HepG2 (cell line): ENCODE results near the gene E2F1. TPM values are rescaled to one million over a fixed set of nuclear protein-coding genes. Genes with fewer than 3 reads are reported as not detected.
A peak's percentile ranks its signal among the peaks of the same experiment; 100 is the strongest.

Experiments used
- ATF1 ChIP-seq: IDR thresholded peaks from 2 replicates; pipeline ENCODE4 v1.6.1; 2016; ENCODE audit warnings: mild to moderate bottlenecking, control low read depth
- CREB1 ChIP-seq, 2 experiments: fragments of 450-650 bp in 1 of 2; IDR thresholded peaks; 2 replicates each; pipeline ENCODE4 v1.6.1; 2016 to 2017; ENCODE audit warnings: control low read depth in 1 of 2, mild to moderate bottlenecking in 1 of 2, missing compliant biosample characterization in 1 of 2, missing genetic modification characterization in 1 of 2
- EP300 ChIP-seq, 3 experiments: sonication (generic) in 1 of 3; formaldehyde crosslinking in 1 of 3; IDR thresholded peaks; 2 replicates each; pipeline versions ENCODE4 v1.5.1 to v1.6.1; 2011 to 2020; ENCODE audit warnings: low read depth in 2 of 3, low read length in 2 of 3, borderline replicate concordance in 1 of 3, improper control_type of control experiment in 1 of 3, mild to moderate bottlenecking in 1 of 3, missing genetic modification reagents in 1 of 3, moderate library complexity in 1 of 3
- PHF8 ChIP-seq: sonication (generic); formaldehyde crosslinking; IDR thresholded peaks from 2 replicates; pipeline ENCODE4 v1.5.0; 2020; ENCODE audit warnings: missing genetic modification reagents
- POGK ChIP-seq: sonication (generic); formaldehyde crosslinking; conservative IDR thresholded peaks from 2 replicates; pipeline ENCODE4 v1.8.0; 2022; ENCODE audit warnings: mild to moderate bottlenecking, moderate library complexity, missing genetic modification reagents
- POGZ ChIP-seq: sonication (generic); formaldehyde crosslinking; IDR thresholded peaks from 2 replicates; pipeline ENCODE4 v1.4.0; 2020; ENCODE audit warnings: mild to moderate bottlenecking, missing genetic modification reagents
- SMARCE1 ChIP-seq: fragments of 450-650 bp; IDR thresholded peaks from 2 replicates; pipeline ENCODE4 v1.6.1; 2017; ENCODE audit warnings: borderline replicate concordance
- SRF ChIP-seq: IDR thresholded peaks from 2 replicates; pipeline ENCODE4 v1.6.1; 2011; ENCODE audit warnings: mild to moderate bottlenecking, low read depth, low read length, moderate library complexity
- SRSF9 ChIP-seq: fragments of 200-400 bp; formaldehyde crosslinking; IDR thresholded peaks from 2 replicates; pipeline ENCODE4 v1.6.1; 2018; ENCODE audit warnings: borderline replicate concordance, mild to moderate bottlenecking, low read depth, low read length; ENCODE audit not compliant: insufficient read depth, poor library complexity, severe bottlenecking
- SRY ChIP-seq: sonication (generic); formaldehyde crosslinking; IDR thresholded peaks from 2 replicates; pipeline ENCODE4 v1.8.0; 2022; ENCODE audit warnings: mild to moderate bottlenecking, missing genetic modification reagents
- TEAD2 ChIP-seq: sonication (generic); formaldehyde crosslinking; IDR thresholded peaks from 2 replicates; pipeline ENCODE4 v1.9.0; 2021; ENCODE audit warnings: missing genetic modification reagents
- ZFP1 ChIP-seq: IDR thresholded peaks from 2 replicates; pipeline ENCODE4 v1.6.1; 2016
- ZNF18 ChIP-seq: sonication (generic); formaldehyde crosslinking; IDR thresholded peaks from 2 replicates; pipeline ENCODE4 v1.8.0; 2022; ENCODE audit warnings: mild to moderate bottlenecking, missing genetic modification reagents; ENCODE audit not compliant: insufficient replicate concordance
- ZNF430 ChIP-seq: sonication (generic); formaldehyde crosslinking; IDR thresholded peaks from 2 replicates; pipeline ENCODE4 v1.9.0; 2021; ENCODE audit warnings: mild to moderate bottlenecking, missing genetic modification reagents
- ZNF431 ChIP-seq: sonication (generic); formaldehyde crosslinking; IDR thresholded peaks from 2 replicates; pipeline ENCODE4 v1.9.0; 2022; ENCODE audit warnings: missing genetic modification reagents, low read depth, mild to moderate bottlenecking, borderline replicate concordance
- ZNF598 ChIP-seq: sonication (generic); formaldehyde crosslinking; IDR thresholded peaks from 2 replicates; pipeline ENCODE4 v1.5.1; 2020; ENCODE audit warnings: mild to moderate bottlenecking, missing genetic modification reagents, borderline replicate concordance
- ZNF616 ChIP-seq: sonication (generic); formaldehyde crosslinking; IDR thresholded peaks from 2 replicates; pipeline ENCODE4 v1.5.0; 2020; ENCODE audit warnings: low read depth, mild to moderate bottlenecking, missing genetic modification reagents
- ZNF781 ChIP-seq: sonication (generic); formaldehyde crosslinking; IDR thresholded peaks from 2 replicates; pipeline ENCODE4 v1.5.1; 2020; ENCODE audit warnings: borderline replicate concordance, mild to moderate bottlenecking, missing genetic modification reagents; ENCODE audit errors: not compliant biosample characterization
- ZSCAN9 ChIP-seq: IDR thresholded peaks from 2 replicates; pipeline ENCODE4 v1.6.1; 2016; ENCODE audit warnings: borderline replicate concordance
- polyA plus RNA-seq, 8 experiments: library from polyadenylated mRNA; depleted of rRNA in 3 of 8; stranded (reverse) in 7 of 8; unstranded in 1 of 8; fragments of >200 nt; fragmentation: Illumina TruSeq in 4 of 8; extraction: Trizol in 4 of 8; gene quantifications; 2 replicates each; pipeline versions ENCODE4 v1.2.1 to v1.2.3, GENCODE V29; 2011 to 2016; ENCODE audit warnings: low read depth in 4 of 8, missing spikeins in 1 of 8, mixed read lengths in 1 of 8; ENCODE audit not compliant: insufficient read depth in 1 of 8
- total RNA-seq, 5 experiments: library from RNA; depleted of rRNA; stranded (reverse); fragments of >200 nt; fragmentation: Illumina TruSeq; extraction: Trizol; gene quantifications; 2 replicates each; pipeline ENCODE4 v1.2.3, GENCODE V29; 2016; ENCODE audit warnings: low read depth in 1 of 5
- TF ChIP-seq, protein P1 (sequence below): sonication (generic); formaldehyde crosslinking; conservative IDR thresholded peaks from 2 replicates; pipeline ENCODE4 v1.4.0; 2020; ENCODE audit warnings: missing genetic modification reagents
- TF ChIP-seq, protein P2 (sequence below): sonication (generic); formaldehyde crosslinking; IDR thresholded peaks from 2 replicates; pipeline ENCODE4 v1.5.0; 2020; ENCODE audit warnings: missing genetic modification reagents, mild to moderate bottlenecking, borderline replicate concordance
- TF ChIP-seq, protein P3 (sequence below): sonication (generic); formaldehyde crosslinking; IDR thresholded peaks from 2 replicates; pipeline ENCODE4 v1.4.0; 2020; ENCODE audit warnings: missing genetic modification reagents

E2F1 gene
- total and polyA plus RNA-seq, 2 of the 13 experiments (the other 11 are each of a cell fraction or from before 2014, with no cell fraction given) = 25.5 to 39.4 TPM

GRCh38 chr20:33649201-33649681, 36.9 kb downstream of the E2F1 start (continued):
- TF ChIP-seq, protein P1, sequence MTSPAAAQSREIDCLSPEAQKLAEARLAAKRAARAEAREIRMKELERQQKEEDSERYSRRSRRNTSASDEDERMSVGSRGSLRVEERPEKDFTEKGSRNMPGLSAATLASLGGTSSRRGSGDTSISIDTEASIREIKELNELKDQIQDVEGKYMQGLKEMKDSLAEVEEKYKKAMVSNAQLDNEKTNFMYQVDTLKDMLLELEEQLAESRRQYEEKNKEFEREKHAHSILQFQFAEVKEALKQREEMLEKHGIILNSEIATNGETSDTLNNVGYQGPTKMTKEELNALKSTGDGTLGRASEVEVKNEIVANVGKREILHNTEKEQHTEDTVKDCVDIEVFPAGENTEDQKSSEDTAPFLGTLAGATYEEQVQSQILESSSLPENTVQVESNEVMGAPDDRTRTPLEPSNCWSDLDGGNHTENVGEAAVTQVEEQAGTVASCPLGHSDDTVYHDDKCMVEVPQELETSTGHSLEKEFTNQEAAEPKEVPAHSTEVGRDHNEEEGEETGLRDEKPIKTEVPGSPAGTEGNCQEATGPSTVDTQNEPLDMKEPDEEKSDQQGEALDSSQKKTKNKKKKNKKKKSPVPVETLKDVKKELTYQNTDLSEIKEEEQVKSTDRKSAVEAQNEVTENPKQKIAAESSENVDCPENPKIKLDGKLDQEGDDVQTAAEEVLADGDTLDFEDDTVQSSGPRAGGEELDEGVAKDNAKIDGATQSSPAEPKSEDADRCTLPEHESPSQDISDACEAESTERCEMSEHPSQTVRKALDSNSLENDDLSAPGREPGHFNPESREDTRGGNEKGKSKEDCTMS (CRISPR knock-in tag) = no peak
- TF ChIP-seq SMARCE1 = no peak
- TF ChIP-seq TEAD2 (CRISPR knock-in tag) = no peak
- no peak for TF ChIP-seq EP300 (IDR thresholded peaks at IDR 0.05; ENCODE audit: low read depth in 2 of 2, low read length in 2 of 2)
- TF ChIP-seq EP300 (CRISPR knock-in tag; IDR thresholded peaks at IDR 0.05; ENCODE audit: borderline replicate concordance) = no peak
- TF ChIP-seq, protein P2, sequence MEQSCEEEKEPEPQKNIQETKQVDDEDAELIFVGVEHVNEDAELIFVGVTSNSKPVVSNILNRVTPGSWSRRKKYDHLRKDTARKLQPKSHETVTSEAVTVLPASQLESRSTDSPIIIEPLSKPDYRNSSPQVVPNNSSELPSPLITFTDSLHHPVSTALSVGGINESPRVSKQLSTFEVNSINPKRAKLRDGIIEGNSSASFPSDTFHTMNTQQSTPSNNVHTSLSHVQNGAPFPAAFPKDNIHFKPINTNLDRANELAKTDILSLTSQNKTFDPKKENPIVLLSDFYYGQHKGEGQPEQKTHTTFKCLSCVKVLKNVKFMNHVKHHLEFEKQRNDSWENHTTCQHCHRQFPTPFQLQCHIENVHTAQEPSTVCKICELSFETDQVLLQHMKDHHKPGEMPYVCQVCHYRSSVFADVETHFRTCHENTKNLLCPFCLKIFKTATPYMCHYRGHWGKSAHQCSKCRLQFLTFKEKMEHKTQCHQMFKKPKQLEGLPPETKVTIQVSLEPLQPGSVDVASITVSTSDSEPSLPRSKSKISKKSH (CRISPR knock-in tag) = 0 out of 2 replicates have a peak, but pooled peaks have one; percentile 37
- 0 out of 2 replicates have a peak, but pooled peaks have one; percentile 32 for TF ChIP-seq SRY (CRISPR knock-in tag)
- TF ChIP-seq SRSF9 = no peak
- no peak for TF ChIP-seq SRF
- TF ChIP-seq, protein P3, sequence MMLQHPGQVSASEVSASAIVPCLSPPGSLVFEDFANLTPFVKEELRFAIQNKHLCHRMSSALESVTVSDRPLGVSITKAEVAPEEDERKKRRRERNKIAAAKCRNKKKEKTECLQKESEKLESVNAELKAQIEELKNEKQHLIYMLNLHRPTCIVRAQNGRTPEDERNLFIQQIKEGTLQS = no peak
- TF ChIP-seq ZNF431 (CRISPR knock-in tag) = no peak
- no peak for TF ChIP-seq ZNF598 (CRISPR knock-in tag)
- no peak for TF ChIP-seq CREB1 (IDR thresholded peaks at IDR 0.05)
- TF ChIP-seq CREB1 (CRISPR knock-in tag; IDR thresholded peaks at IDR 0.05) = no peak
- TF ChIP-seq ZSCAN9 (CRISPR knock-in tag) = no peak
- TF ChIP-seq POGZ (CRISPR knock-in tag) = no peak
- no peak for TF ChIP-seq ZFP1 (CRISPR knock-in tag)
- no peak for TF ChIP-seq ZNF18 (CRISPR knock-in tag)
- TF ChIP-seq PHF8 (CRISPR knock-in tag) = no peak
- TF ChIP-seq ZNF430 (CRISPR knock-in tag) = no peak
- TF ChIP-seq ATF1 (CRISPR knock-in tag) = no peak
- no peak for TF ChIP-seq POGK
- TF ChIP-seq ZNF616 (CRISPR knock-in tag) = no peak
- no peak for TF ChIP-seq ZNF781
